Raji (cell line): ENCODE measurements around the gene IFNW1.
"Not testable (repeated sequence)": the region's sequence is repeated elsewhere in the genome, so short reads cannot be mapped to it uniquely, and the experiment has no call there.

Source experiments
- POLR2A ChIP-seq: IDR thresholded peaks from 2 replicates; pipeline ENCODE4 v1.6.1; 2011; ENCODE audit warnings: low read depth, low read length, control low read depth; ENCODE audit not compliant: insufficient read depth

The IFNW1 gene

DNA sequence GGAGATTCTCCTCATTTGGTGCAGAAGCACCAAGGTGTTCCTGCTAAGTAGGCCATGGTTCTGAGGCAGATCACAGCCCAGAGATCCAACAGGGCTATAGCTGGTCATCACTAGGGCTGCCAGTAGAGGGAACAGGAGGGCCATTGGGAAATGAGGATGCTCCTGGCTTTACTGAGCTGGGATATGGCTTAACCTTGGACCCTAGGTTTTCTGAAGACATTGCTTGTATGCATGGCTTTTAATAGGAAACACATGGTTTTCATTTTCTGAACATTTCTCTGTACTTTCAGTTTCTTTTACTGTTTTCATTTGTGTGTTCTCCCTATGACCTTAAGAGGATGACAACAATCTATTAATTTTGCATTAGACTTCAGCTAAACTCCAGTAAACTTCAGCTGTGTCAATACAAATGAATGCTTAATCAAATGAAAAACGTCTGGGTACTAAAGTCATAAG, at the start of gene IFNW1:
Gene IFNW1 (minus strand): TSS at position 406 of the 456 bp plus-strand sequence. CDS start 262 bp downstream, at position 144.
- no peak for TF ChIP-seq POLR2A

DNA sequence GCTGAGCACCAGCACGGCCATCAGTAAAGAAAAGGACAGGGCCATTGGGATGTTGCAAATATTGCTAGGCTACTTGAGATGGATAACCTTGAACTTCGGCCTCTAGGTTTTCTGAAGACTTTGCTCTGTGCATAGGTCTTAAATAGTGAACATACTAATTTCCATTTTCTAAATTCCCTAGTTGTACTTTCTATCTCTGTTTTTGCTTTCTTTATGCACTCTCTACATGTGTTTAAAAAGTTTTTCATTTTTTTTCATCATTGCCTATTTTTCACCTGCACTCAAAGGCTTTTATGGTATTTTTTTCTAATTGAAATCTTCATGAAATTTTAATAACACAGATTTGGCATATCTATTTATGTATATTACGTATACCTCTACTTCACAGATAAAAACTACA, 45.9 kb upstream of the IFNW1 start, which contains the start of gene IFNA4:
Gene IFNA4 (minus strand): TSS at position 101 of the 400 bp plus-strand sequence. CDS start 56 bp downstream, at position 45.
- TF ChIP-seq POLR2A, result not testable (repeated sequence)

DNA sequence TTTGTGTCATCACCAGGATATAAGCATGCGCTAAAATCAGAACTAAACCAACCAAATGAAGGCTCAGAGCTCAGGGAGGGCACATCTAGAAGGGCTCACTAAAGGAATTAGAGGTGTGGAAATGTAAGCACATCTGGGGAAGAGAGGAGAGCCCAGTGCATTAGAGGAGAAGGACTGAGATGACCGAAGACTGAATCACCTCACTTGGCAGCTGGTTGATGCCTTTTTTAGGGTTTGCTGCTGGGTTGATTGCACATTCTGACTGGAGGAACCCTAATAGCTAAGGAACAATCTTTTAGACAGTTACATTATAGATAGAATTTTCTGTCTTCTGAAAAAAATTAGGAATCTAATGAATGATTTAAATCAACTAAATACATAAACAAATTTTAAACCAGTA, 33.0 kb upstream of the IFNW1 start:
- TF ChIP-seq POLR2A, result no peak

- no peak for TF ChIP-seq POLR2A
Observed at GRCh38 chr9:21172156-21172555, 30.5 kb upstream of the IFNW1 start.

DNA sequence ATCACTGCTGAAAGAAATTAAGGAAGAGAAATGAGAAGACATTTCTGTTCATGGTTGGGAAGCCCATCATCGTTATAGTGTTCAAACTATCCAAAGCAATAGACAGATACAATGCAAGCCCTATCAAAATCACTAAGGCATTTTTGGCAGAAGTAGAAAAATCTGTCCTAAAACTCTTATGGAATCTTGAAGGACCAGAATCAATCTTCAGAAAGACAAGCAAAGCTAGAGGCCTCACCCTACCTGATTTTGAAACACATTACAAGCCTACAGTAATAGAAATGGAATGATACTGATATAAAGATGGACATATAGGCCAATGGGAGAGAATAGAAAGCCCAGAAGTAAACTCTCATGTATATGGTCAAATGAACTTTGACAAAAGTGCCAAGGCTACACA, 29.7 kb upstream of the IFNW1 start:
- no peak for TF ChIP-seq POLR2A

GRCh38 chr9:21166560-21166959, 24.9 kb upstream of the IFNW1 start, which contains the start of gene IFNA21:
TSS of gene IFNA21 (minus strand) at chr9:21166660. CDS start at chr9:21166612, 48 bp downstream.
- not testable (repeated sequence) for TF ChIP-seq POLR2A

DNA sequence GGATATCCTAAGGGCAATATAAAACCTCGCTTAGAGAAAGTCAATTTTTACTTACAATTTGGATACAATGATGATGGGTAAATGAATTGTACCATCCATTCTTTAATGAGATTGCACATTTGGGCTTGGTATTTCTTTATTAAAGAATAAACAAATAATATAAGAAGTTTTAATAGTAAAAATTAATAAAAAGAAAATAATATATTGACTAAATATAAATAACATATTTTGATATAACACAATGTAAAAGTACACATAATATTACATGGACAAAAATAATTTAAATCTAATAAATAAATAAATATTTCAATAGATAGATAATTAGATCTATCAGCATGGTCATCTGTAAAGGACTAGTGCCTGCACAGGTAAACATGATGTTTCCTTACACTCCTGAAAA, 23.9 kb upstream of the IFNW1 start:
- TF ChIP-seq POLR2A, result no peak

DNA sequence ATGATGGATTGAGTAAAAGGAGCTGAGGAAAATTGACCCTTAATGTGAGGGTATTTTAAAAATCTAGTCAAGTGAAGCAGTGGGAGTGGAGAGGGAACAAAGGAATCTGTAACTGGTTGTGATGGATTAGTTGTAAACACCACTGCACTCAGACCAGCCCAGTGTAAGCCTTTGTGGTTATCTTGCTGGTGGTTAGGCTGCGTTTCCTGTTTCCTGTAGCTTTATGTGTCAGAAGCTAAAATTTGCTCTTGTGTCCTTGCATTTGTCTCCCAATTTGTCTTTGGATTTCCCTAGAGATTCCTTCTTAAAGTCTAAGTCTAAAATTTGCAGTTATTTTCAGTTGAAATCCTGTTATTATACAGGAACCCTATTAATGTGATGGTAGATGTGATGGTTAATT, 18.5 kb upstream of the IFNW1 start:
- TF ChIP-seq POLR2A, result no peak

DNA sequence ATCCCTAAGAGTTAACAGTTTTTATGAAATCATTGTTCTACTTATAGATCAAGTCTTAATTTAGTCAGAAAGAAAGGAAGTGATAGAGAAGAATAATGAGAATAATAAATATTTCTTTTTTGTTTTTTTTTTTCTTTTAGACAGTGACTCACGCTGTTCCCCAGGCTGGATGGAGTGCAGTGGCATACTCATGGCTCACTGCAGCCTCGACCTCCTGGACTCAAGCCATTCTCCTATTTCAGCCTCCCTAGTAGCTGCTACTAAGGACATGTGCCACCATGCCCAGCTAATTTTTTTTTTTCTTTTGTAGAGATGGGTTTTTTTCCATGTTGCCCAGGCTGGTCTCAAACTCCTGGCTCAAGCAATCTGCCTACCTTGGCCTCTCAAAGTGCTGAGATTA, 13.9 kb upstream of the IFNW1 start:
- no peak for TF ChIP-seq POLR2A

DNA sequence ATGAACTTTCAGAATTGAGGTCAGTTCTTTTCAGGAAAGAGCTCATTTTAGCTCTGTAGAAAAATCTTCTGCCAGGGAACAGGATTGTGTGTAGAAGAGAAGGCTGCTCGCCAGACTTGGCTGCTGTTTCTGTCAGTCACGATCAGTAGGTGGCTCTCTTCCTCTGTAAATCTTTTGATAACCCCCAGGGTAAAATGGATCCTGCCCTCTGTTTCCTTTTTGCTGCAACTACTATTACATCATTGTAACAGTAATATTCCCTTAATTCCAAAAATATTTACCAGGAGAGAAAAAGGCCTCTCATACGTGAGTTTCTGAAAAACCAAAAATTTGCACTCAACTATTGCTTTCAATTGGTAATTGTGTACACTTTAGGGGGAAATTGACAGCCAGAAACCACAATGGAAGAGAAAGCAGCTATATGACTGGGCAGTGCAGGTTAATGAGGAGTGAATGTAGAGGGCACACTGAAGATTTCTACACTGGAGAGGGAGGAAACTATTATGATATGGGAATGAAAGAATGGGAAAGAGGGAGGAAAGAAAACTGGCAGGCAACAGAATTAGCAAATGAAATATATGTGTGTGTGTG, 12.5 kb upstream of the IFNW1 start:
- no peak for TF ChIP-seq POLR2A

- TF ChIP-seq POLR2A, result no peak
Observed at GRCh38 chr9:21153336-21154017, 11.8 kb upstream of the IFNW1 start.

GRCh38 chr9:21144603-21145002, 3.0 kb upstream of the IFNW1 start:
- TF ChIP-seq POLR2A, result no peak

DNA sequence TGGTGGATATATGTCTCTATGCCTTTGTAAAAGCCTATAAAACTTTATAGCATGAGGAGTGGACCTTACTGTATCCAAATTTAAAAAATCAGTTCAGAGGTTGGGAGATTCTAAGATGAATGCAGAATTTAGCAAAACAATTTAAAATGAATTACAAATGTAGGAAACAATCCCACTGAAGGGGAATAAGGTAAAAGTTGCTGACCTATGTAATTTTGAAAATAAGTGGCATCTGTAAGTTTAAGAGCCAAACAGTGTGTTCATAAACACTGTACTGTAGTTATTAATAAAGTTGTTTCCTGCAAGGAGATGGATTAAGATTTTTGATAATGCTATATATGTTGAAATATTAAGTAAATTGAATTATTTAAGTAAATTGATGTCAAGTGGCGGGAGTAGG, 4.6 kb downstream of the IFNW1 start:
- TF ChIP-seq POLR2A, result no peak

GRCh38 chr9:21135736-21136135, 5.9 kb downstream of the IFNW1 start:
- no peak for TF ChIP-seq POLR2A

GRCh38 chr9:21121595-21122251, 19.9 kb downstream of the IFNW1 start:
- TF ChIP-seq POLR2A, result no peak

DNA sequence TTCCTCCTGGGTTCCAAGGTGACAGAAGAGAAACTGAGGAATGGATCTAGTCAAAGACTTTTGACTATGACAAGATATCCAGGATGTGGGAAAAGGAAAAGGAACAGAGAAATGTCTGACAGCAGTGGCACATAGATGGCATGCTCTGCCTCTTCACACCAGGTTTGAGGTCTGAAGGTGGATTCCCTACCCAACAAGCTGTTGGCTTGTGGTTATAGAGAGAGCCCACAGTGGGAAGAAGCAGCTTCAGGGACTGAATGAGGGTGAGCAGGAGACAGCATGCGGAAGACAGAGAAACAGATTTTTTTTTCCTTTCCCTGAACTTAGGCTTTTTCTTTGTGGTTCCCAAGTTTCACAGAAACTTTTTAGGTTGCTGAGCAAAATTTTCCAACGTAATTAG, 20.6 kb downstream of the IFNW1 start:
- TF ChIP-seq POLR2A, result no peak
